K562 (cell line): ENCODE results near the gene KLHL35.

Source experiments
- EHMT2 ChIP-seq: fragments of 450-650 bp; IDR thresholded peaks from 2 replicates; pipeline ENCODE4 v1.6.1; 2018; ENCODE audit warnings: antibody characterized with exemption
- ELF4 ChIP-seq: fragments of 450-650 bp; formaldehyde crosslinking; IDR thresholded peaks from 2 replicates; pipeline ENCODE4 v1.4.0; 2022; ENCODE audit warnings: missing genetic modification characterization
- GTF2E2 ChIP-seq: fragments of 200-800 bp; sonication (Bioruptor generic); IDR thresholded peaks from 2 replicates; pipeline ENCODE4 v1.6.1; 2016; ENCODE audit warnings: missing genetic modification characterization, missing compliant biosample characterization
- HCFC1 ChIP-seq: IDR thresholded peaks from 2 replicates; pipeline ENCODE4 v1.6.1; 2012; ENCODE audit warnings: low read depth, low read length, improper control_type of control experiment
- NFYB ChIP-seq: IDR thresholded peaks from 2 replicates; pipeline ENCODE4 v1.6.1; 2011; ENCODE audit warnings: mild to moderate bottlenecking, moderate library complexity; ENCODE audit not compliant: insufficient read length; ENCODE audit errors: extremely low read depth
- PCBP2 ChIP-seq: fragments of 200-400 bp; formaldehyde crosslinking; IDR thresholded peaks from 2 replicates; pipeline ENCODE4 v1.6.1; 2018; ENCODE audit warnings: low read length, low read depth, mild to moderate bottlenecking, moderate library complexity; ENCODE audit not compliant: poor library complexity, severe bottlenecking
- TAF1 ChIP-seq: IDR thresholded peaks from 2 replicates; pipeline ENCODE4 v1.6.1; 2011; ENCODE audit warnings: mild to moderate bottlenecking, low read length, moderate library complexity; ENCODE audit not compliant: insufficient read depth, control insufficient read depth, severe bottlenecking; ENCODE audit errors: extremely low read depth
- TEAD4 ChIP-seq, 2 experiments: sonication (generic) in 1 of 2; formaldehyde crosslinking in 1 of 2; IDR thresholded peaks; 2 replicates each; pipeline versions ENCODE4 v1.6.1 to v1.8.0; 2012 to 2022; ENCODE audit warnings: borderline replicate concordance in 1 of 2, inconsistent platforms in 1 of 2, low read length in 1 of 2, mild to moderate bottlenecking in 1 of 2, missing genetic modification reagents in 1 of 2
- YY1 ChIP-seq, 3 experiments: IDR thresholded peaks; 2 replicates each; pipeline ENCODE4 v1.6.1; 2011; ENCODE audit warnings: low read length in 2 of 3, mild to moderate bottlenecking in 2 of 3, moderate library complexity in 2 of 3, borderline replicate concordance in 1 of 3, control low read depth in 1 of 3, low read depth in 1 of 3; ENCODE audit not compliant: insufficient read depth in 3 of 3, insufficient replicate concordance in 2 of 3, control insufficient read depth in 1 of 3, insufficient read length in 1 of 3; ENCODE audit errors: extremely low read depth in 1 of 3
- ZNF551 ChIP-seq: fragments of 250-450 bp; sonication (Bioruptor Pico); IDR thresholded peaks from 2 replicates; pipeline ENCODE4 v1.5.0; 2021; ENCODE audit warnings: mild to moderate bottlenecking, moderate library complexity
- TF ChIP-seq, protein P1 (sequence below): fragments of 250-450 bp; sonication (Bioruptor Pico); IDR thresholded peaks from 2 replicates; pipeline ENCODE4 v1.4.0; 2020; ENCODE audit warnings: borderline replicate concordance
- TF ChIP-seq, protein P2 (sequence below), 3 experiments: IDR thresholded peaks in 2 of 3; conservative IDR thresholded peaks in 1 of 3; 2 replicates each; pipeline ENCODE4 v1.5.1; 2011 to 2012; ENCODE audit warnings: low read length in 3 of 3, mild to moderate bottlenecking in 3 of 3, control low read depth in 2 of 3, improper control_type of control experiment in 1 of 3, inconsistent platforms in 1 of 3, low read depth in 1 of 3, mixed read lengths in 1 of 3, moderate library complexity in 1 of 3; ENCODE audit not compliant: insufficient read depth in 2 of 3
- TF ChIP-seq, protein P3 (sequence below): sonication (generic); formaldehyde crosslinking; IDR thresholded peaks from 2 replicates; pipeline ENCODE4 v1.8.1; 2023; ENCODE audit warnings: mild to moderate bottlenecking, missing genetic modification reagents

DNA sequence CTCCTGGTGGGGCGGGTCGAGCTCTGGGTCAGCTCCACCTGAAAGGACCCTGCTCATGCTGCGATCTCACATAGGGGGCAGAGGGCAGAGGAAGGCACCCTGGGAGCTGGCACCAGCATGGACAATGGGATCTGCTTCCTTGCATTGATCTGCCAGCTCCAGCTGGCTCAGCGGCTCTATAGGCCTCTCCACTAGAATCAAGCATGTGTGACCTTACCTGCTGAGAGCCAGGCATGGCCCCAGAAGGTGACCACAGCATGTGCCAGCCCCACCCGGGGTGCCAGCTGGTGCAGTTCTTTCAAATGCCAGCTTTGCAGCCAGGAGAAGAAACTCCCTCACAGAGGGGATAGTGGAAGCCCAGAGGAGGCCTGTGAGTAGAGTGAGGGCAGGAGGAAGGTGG, 22.0 kb upstream of the KLHL35 start:
- TF ChIP-seq, protein P1, sequence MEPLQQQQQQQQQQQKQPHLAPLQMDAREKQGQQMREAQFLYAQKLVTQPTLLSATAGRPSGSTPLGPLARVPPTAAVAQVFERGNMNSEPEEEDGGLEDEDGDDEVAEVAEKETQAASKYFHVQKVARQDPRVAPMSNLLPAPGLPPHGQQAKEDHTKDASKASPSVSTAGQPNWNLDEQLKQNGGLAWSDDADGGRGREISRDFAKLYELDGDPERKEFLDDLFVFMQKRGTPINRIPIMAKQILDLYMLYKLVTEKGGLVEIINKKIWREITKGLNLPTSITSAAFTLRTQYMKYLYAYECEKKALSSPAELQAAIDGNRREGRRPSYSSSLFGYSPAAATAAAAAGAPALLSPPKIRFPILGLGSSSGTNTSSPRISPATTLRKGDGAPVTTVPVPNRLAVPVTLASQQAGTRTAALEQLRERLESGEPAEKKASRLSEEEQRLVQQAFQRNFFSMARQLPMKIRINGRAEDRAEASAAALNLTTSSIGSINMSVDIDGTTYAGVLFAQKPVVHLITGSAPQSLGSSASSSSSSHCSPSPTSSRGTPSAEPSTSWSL (CRISPR knock-in tag), result no peak
- TF ChIP-seq, protein P2, sequence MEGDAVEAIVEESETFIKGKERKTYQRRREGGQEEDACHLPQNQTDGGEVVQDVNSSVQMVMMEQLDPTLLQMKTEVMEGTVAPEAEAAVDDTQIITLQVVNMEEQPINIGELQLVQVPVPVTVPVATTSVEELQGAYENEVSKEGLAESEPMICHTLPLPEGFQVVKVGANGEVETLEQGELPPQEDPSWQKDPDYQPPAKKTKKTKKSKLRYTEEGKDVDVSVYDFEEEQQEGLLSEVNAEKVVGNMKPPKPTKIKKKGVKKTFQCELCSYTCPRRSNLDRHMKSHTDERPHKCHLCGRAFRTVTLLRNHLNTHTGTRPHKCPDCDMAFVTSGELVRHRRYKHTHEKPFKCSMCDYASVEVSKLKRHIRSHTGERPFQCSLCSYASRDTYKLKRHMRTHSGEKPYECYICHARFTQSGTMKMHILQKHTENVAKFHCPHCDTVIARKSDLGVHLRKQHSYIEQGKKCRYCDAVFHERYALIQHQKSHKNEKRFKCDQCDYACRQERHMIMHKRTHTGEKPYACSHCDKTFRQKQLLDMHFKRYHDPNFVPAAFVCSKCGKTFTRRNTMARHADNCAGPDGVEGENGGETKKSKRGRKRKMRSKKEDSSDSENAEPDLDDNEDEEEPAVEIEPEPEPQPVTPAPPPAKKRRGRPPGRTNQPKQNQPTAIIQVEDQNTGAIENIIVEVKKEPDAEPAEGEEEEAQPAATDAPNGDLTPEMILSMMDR (IDR thresholded peaks at IDR 0.05 in 2 of 3, conservative IDR thresholded peaks at IDR 0.05 in 1 of 3; ENCODE audit: insufficient read depth in 2 of 3, low read depth in 1 of 3, low read length in 3 of 3), result no peak
- TF ChIP-seq PCBP2 (no peak), YY1 (IDR thresholded peaks at IDR 0.05; ENCODE audit: borderline replicate concordance in 1 of 3, control insufficient read depth in 1 of 3, extremely low read depth in 1 of 3, insufficient read depth in 3 of 3, insufficient read length in 1 of 3, insufficient replicate concordance in 2 of 3, low read depth in 1 of 3, low read length in 2 of 3) (no peak), GTF2E2 (tag) (no peak), TAF1 (no peak), EHMT2 (no peak), ZNF551 (no peak), NFYB (no peak), ELF4 (CRISPR knock-in tag) (no peak), HCFC1 (no peak), TEAD4 (IDR thresholded peaks at IDR 0.05; ENCODE audit: low read length) (no peak), TEAD4 (CRISPR knock-in tag; IDR thresholded peaks at IDR 0.05; ENCODE audit: borderline replicate concordance) (no peak)
- TF ChIP-seq, protein P3, sequence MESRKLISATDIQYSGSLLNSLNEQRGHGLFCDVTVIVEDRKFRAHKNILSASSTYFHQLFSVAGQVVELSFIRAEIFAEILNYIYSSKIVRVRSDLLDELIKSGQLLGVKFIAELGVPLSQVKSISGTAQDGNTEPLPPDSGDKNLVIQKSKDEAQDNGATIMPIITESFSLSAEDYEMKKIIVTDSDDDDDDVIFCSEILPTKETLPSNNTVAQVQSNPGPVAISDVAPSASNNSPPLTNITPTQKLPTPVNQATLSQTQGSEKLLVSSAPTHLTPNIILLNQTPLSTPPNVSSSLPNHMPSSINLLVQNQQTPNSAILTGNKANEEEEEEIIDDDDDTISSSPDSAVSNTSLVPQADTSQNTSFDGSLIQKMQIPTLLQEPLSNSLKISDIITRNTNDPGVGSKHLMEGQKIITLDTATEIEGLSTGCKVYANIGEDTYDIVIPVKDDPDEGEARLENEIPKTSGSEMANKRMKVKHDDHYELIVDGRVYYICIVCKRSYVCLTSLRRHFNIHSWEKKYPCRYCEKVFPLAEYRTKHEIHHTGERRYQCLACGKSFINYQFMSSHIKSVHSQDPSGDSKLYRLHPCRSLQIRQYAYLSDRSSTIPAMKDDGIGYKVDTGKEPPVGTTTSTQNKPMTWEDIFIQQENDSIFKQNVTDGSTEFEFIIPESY, result no peak
